GM18867 (cell line): Measurements from ENCODE around the gene PLEKHG5.
A peak's percentile ranks its signal among the peaks of the same experiment; 100 is the strongest.

Experiments used
- ATAC-seq: cut with Tn5 transposase; IDR thresholded peaks from one replicate; pipeline ENCODE4 v1.9.1; 2021; ENCODE audit warnings: mild to moderate bottlenecking, moderate library complexity; ENCODE audit not compliant: unreplicated experiment

Gene PLEKHG5

DNA sequence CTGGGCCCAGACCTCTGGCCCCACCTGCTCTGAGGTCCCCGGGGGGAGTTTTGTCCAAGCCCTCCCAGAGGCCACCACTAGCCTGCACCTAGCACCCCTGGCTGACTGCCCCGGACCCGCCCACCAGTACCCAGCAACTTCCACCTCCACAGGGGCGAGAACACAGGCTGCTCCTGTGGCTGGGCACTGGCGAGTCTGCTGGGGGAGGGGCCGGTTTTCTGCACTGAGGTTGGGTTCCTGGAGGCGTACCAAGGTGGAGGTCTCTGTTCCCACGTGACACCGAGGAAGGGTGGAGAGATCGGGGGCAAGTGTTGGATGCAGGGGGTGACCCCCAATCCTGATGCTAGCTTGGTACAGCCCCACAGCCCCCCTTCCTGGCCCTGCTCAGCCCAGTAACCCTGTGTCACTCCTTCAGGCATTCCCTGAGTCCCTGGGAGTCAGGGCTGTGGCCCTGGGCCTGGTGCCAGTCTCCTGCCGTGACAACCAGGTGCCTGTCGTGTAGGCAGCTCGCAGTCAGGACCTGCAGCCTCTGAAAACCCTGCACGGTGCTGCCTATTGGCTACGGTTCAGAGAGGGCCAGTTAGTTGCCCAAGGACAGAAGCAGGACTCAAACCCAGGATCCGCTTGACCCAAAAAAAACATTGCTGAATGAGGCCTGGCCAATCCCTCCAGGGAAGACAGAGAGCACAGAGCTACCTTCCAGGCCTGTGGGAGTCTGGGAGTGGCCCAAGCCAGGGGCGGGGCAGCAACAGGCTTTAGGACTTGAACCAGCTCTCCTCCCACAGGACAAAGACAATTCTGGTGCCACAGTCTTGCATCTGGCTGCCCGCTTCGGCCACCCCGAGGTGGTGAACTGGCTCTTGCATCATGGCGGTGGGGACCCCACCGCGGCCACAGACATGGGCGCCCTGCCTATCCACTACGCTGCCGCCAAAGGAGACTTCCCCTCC is 63.8 kb downstream of the PLEKHG5 start:
- ATAC-seq: no peak

DNA sequence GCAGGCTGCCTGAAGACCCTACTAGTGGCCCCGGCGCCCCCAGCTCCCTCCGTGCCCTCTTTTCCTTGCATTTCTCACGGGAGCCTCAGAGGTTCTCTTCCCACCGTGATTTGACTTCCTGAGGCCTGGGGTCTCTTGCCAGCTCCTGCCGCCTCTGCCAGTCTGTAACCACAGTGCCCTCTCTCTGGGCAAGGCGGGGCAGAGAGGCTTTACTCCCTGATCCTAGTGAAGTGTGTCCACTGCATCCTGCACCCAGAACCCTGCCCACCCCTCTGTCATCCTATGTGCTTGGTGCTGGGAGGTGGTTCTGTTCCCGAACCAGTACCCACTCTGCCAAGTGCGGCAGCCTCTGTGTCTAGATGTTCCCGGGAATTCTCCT is 64.5 kb downstream of the PLEKHG5 start:
- no peak for ATAC-seq

DNA sequence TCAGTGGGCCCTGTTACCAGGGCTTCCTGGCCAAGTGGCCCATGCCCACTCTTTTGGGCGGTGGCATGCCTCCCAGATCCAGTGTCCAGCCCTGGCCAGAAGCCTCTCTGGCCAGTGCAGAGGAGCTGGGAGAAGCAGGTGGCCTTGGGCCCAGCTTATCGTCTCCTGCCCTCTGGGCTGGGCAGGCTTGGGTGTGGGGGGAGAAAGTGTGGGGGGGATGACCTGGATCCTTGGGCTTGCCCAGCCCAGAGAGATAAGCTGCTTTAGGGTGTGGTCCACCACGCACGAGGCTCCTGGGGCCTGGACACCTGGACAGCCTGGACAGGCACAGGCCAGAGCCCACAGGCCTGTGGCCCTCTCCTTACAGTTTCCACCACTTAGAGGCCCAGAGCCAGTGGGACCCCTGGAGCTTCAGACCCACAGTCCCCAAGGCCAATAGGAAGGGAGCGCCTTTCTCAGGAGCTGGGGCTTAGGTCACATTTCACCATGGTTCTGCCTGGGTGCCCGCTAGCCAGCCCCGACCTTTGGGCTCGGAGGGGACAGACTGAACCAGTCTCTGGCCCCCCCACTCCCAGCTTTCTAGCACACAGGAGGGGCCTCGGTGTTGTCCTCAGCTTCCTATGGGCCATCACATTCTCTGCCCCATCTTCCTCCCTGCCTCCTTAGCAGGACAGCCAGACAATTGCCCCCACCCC is 65.0 kb downstream of the PLEKHG5 start:
- ATAC-seq: no peak

DNA sequence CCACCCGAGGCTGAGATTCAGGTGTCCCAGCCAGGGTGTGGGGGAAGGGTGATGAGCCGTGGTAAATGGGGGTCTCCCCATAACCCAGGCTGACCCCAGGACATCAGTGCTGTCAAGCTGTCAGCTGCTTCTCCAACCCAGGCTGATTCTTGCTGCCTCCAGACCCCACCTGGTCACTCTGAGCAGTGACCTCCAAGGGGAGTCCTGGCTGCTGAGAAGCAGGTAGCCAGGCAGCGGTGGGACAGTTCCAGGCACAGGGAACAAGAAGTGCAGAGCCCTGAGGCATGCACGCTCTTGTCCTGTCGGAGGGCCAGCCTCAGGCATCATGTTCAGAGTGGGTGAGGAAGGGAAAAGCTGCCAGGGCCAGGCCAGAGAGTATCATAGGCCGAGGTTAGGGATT is 65.8 kb downstream of the PLEKHG5 start:
- no peak for ATAC-seq

DNA sequence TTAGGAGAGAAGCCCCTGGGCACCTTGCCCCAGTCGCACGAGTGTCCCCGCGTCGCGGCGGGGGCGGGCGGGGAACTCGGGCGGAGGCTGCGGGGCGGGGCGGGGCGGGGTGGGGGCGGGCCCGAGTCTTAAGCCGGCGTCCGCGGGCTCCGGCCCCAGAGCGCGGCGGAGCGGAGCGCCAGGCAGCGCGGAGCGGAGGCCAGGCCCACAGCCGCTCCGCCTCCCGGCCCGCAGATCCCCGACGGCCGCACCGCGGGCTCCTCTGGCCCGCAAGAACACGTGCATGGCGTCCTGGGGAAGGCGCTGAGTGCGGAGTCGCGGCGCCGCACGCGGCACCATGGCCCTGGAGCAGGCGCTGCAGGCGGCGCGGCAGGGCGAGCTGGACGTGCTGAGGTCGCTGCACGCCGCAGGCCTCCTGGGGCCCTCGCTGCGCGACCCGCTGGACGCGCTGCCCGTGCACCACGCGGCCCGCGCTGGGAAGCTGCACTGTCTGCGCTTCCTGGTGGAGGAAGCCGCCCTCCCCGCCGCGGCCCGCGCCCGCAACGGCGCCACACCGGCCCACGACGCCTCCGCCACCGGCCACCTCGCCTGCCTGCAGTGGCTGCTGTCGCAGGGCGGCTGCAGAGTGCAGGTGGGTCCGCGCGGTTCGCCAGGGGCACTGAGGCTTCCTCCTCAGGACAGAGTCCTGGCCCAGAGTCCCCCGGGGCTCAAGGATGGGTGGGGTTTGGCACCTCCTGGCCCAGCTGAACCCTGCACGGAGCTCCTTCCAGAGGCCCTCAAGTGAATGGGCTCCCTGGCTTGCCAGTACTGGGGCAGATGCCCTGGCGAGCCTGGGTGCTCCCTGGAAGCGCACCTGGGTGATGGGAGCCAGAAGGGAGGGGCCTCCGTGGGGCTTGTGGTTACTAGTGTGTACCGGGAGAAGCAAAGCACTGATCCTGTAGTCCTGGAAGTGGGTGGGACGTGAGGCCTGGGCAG is 66.6 kb downstream of the PLEKHG5 start, which contains the start of gene ESPN:
ESPN (plus strand) TSS at position 158 of the 975 bp plus-strand sequence; CDS start at position 338, 180 bp downstream.
- no peak for ATAC-seq

DNA sequence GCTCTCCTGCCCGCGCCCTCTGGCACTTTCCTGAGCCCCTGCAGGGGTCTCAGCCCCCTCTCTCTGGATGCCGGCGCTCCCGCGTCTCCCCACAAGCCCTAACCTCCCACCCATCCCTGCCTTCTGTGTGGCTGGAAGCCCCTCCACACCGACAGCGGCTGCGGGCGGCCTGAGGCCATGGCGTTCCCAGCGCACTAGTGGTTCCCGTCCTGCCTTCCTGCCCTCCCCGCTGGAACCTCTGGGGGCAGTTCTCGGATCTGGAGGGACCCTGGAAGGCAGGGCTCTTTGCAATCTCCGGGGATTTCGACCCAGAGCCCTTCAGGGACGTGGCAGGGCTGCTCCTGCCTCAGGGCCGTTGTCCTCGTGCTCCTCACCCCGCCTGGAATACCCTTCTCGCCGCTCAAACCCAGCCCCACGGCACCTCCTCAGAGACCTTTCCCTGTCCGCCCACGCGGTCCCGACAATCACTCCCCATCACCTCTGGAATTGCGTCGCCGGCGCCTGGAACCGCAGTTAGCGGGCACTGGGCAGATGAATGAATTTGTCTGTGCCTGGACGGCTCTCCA is 67.4 kb downstream of the PLEKHG5 start:
- ATAC-seq: no peak

DNA sequence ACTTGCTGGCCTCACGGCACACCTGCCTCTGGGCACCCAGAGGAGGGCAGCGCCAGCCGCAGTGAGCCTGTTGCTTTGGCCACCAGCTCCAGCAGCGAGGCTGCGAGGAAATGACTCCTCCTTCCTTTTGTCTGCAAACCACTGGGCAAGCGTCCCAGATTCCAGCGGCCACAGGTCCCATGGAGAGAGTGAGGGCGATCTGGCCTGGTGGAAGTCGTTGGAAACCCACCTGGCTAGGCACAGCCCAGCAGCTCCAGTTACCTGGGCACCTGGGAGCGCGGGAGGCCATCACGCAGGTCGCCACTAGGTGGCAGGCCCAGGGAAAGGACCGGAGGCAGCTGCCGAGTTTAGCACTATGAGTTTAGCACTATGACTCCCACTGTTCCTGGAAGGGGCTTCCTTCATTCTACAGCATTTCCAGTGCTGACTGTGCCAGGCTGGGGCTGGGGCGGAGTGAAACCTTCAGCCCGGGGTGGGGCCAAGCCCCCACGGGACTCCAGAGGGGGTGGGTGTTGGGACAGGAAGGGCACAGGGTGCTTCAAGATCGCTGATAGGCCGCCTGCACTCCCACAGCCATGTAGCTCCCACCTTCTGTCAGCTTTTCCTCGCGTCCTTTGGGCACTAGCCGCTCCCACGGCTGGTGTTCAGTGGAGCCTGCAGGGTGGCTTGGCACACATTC is 68.0 kb downstream of the PLEKHG5 start:
- ATAC-seq: peak; percentile 44

DNA sequence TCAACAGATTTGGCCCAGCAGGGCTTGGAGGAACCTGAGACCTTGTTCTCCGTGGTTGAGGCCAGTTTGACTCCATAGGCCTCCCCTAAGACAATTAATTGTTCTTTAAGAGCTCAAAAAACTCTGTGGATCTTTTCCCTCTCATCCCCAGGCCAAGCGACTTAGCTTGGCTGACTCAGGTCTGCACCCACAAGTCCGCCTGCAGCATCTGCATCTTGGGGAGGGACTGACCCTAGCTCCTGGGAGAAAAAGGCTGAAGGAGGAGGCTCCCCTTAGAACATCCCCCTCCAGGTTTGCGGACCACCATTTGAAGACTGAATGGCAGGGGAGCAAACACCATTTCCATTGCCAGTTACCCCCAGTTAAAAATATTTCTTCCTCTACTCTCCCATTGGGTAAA is 70.2 kb downstream of the PLEKHG5 start:
- ATAC-seq: no peak

DNA sequence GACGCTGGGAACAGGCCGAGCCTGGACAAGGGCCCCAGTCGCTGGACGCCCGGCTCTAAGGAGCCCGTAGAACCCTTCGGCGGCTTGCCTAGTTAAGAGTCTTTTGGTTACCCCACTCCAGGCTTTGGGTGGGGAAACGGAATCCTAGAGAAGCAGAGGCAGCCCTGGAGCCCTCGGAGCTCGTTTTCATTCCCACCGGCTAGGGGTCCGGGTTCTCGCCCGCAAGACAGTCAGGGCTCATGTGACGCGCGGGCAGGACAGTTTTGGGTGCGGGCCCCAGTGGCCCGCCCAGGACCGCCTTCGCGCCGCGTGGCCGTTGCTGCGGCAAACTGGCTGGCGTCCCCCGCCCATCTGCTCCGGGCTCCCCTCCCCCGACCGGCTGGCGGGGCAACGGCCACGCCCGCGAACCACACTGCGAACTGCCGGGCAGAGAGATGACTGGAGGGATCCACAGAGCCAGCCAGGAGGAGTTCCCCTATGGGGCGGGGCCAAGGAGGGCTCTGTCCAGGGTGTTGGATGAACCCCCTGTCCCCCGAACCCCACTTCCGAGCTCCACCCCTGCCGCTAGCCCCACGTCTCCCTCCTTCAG is 70.9 kb downstream of the PLEKHG5 start:
- ATAC-seq: no peak

DNA sequence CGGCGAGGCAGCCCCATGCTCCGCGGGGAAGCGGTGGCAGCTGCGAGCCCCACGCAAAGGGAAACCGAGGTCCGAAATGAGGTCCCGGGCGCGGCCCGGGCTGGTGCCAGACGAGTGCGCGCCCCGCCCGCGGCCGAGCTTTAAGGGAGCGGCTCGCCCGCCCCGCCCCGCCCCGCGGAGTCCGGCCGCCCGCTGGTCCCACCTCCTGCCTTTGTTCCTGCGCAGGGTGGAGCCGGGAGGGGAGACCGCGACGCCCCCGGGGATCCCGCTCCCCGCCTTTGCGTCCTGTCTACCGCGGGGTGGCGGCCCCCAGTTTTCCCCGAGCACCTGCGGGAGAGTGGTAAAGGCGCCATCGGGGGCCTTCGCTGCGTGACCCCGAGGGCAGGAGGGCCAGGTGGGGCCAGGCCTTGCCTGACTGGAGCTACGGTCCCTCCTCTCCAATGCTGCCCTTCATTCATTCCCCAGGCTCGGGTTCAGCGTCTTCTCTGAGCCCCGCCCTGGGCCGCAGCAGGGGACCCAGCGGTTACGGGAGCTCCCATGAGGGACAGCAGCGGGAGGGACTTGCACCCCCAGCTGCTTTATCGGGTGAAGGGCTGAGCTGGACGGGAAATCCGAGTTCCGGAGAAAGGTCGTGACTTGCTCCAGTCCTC is 71.5 kb downstream of the PLEKHG5 start, which contains the start of gene HES2:
HES2 (minus strand) TSS at position 116 of the 650 bp plus-strand sequence; CDS start at position 17, 99 bp downstream.
- no peak for ATAC-seq

DNA sequence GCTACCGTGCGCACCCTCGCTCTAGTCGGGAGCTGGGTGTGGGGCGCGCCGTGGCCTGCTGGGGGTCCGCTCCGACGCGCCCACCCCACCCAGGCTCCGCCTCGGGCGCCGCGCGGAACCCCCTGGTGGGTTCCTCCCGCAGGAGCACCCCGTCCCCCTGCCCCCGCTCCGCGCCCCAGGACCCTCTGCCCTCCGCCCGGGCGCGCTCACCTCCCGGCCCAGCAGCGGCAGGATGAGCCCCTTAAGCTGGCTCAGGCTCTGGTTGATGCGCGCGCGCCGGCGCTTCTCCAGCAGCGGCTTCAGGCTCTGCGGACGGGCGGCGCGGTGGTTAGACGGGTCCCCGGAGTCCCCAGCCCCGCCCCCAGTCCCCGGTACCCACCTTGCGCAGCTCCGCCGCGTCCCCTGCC is 72.1 kb downstream of the PLEKHG5 start:
- ATAC-seq: no peak

DNA sequence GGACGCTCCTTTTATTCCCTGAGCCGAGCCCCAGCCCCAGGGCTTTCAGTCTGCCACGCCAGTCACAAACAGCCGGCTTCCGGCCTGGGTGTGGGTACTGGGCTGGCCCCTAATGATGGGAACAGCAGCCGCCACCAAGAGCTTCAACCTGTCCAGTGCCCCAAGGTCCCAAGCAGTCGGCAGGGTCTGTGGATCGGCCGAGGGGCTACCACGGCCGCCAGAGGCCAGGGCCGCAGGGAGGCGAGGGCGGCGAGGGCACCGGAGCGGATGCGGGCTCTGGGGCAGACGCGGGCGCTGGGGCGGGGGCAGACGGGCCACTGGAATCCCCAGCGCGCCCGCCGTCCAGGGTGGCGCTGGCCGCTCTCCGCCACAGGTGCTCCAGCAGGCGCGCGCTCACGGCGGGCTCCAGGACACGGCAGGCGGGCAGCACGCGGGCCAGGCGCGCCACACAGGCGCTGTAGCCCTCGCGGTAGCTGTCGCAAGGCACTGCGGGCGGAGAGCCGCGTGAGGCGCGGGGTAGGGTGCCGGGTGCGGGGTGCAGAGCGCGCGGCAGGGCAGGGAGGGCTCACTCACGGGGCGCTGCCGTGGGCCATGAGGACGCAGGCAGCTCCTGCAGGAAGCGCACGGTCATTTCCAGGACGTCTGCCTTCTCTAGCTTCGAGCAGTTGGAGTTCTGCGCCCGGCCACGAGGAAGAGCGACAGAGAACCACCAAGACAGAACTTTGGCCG is 72.6 kb downstream of the PLEKHG5 start:
- ATAC-seq: no peak

DNA sequence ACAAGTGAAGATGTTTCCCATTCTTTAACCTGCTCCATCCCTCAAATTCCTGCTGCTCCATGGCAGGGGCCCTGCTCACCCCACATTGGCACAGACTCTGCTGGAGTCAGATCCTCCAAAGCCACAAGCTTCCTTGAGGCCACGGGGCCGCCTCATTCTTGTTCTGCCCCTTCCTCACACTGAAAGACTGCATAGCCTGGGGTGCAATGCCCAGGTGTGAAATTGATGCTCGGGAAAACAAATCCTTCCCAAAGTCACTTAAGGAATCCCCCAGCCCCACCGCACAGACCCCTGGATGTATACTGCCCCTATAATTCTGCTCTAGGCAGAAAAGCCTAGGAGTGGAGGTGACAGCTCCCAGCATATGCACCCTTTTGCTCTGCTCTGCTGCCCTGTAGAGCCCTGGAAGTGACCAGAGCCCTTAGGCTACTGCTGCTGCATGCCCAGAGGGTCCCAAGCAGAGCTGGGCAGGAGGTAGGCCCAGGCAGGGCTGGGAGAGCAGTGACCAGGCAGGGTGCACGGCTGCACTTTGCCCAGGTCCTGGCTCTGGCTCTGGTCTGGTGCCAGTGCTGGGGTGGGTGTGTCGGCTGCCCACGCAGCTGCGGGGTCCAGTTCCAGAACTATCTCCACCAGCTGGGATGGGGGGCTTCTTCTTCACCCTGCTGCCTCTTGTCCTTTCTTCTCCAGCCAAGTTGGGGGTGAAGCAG is 73.4 kb downstream of the PLEKHG5 start:
- ATAC-seq: no peak
